Central memory CD8-positive, alpha-beta T cell (primary cell): Measurements from ENCODE around the gene CEP131.

Experiments used
- ATAC-seq: fragments of 150-1000 bp; cut with Tn5 transposase; replicated peaks from 2 replicates; pipeline ENCODE4 v1.10.0; 2022; ENCODE audit warnings: mild to moderate bottlenecking, moderate FRiP score, moderate number of reproducible peaks; ENCODE audit not compliant: poor library complexity, severe bottlenecking; ENCODE audit errors: extremely low read depth
- DNase-seq, 2 donors: peaks; one replicate each; pipeline ENCODE4 v3.0.0; 2021; ENCODE audit warnings: low spot score in 2 of 2
- H3K27ac Mint-ChIP-seq: one replicate; pipeline ENCODE4 v1.8.0; 2022; ENCODE audit warnings: low read depth, mild to moderate bottlenecking, moderate library complexity, mixed read lengths
- H3K27me3 Mint-ChIP-seq: one replicate; pipeline ENCODE4 v1.8.0; 2022; ENCODE audit warnings: mixed read lengths
- H3K36me3 Mint-ChIP-seq: one replicate; pipeline ENCODE4 v1.8.0; 2022; ENCODE audit warnings: mild to moderate bottlenecking, moderate library complexity, mixed read lengths; ENCODE audit not compliant: insufficient read depth
- H3K4me1 Mint-ChIP-seq: one replicate; pipeline ENCODE4 v1.8.0; 2022; ENCODE audit warnings: mixed read lengths
- H3K4me3 Mint-ChIP-seq: one replicate; pipeline ENCODE4 v1.8.0; 2022; ENCODE audit warnings: mild to moderate bottlenecking, moderate library complexity, mixed read lengths
- H3K9me3 Mint-ChIP-seq: one replicate; pipeline ENCODE4 v1.8.0; 2022; ENCODE audit warnings: mixed read lengths

The CEP131 gene

DNA sequence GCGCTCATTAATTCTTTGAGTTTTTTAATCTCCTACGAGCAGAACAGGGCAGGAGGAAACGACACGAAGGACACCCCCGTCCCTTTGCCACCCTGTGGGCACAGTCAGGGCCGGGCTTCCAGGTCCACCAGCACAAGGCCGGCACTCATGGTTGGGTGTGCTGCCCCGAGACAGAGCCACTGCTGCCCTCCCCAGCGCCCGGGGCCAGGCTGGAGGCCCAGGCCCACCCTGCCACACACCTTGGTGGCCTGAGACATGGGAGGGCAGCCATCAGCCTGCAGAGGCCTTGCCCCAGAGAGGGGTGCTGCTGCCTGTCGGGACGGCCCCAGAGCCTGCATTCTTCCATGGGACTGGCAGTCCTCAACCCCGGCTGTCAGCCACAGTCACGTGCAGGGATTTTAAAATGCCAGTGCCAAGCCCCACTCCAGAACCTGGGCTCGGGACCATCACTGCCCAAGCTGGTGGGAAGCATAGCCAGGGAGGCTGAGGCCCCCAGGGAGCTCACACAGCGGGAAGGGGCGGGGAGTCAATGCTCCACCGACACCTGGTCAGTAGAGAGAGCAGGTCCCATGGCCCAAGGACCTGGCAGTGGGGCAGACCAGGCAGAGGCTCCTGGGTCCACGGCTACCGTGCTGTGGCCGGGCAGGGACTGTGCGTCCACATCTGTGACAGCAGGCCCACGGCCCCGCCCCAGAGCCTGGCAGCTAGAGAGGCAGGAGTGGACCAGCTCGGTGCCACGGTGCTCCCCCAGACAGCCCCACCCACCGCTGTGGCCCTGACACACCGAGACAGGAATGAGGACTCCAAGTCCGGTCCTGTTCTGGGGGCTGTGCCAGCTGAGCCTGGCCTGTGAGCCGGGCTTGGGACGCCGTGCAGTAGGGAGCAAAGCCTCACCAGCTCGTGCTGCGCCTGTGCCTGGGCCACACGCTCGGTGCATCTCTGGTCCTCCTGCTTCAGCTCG is 27.5 kb downstream of the CEP131 start:
- Mint-ChIP-seq H3K27me3 (no peaks in the 10 kb centered on the region), H3K36me3 (peaks cover 1% of the 10 kb centered on the region), H3K9me3 (no peaks in the 10 kb centered on the region), H3K4me1 (no peaks in the 10 kb centered on the region), H3K27ac (no peak overlapping the region), H3K4me3 (no peak overlapping the region)
- DNase-seq: no peak
- no peak for ATAC-seq

GRCh38 chr17:81194225-81194760 is 28.5 kb downstream of the CEP131 start:
- Mint-ChIP-seq H3K27me3 (no peaks in the 10 kb centered on the region), H3K4me1 (no peaks in the 10 kb centered on the region), H3K4me3 (no peak overlapping the region), H3K27ac (no peak overlapping the region), H3K9me3 (no peaks in the 10 kb centered on the region), H3K36me3 (peaks cover 2% of the 10 kb centered on the region)
- ATAC-seq (no peak), DNase-seq (no peak)

DNA sequence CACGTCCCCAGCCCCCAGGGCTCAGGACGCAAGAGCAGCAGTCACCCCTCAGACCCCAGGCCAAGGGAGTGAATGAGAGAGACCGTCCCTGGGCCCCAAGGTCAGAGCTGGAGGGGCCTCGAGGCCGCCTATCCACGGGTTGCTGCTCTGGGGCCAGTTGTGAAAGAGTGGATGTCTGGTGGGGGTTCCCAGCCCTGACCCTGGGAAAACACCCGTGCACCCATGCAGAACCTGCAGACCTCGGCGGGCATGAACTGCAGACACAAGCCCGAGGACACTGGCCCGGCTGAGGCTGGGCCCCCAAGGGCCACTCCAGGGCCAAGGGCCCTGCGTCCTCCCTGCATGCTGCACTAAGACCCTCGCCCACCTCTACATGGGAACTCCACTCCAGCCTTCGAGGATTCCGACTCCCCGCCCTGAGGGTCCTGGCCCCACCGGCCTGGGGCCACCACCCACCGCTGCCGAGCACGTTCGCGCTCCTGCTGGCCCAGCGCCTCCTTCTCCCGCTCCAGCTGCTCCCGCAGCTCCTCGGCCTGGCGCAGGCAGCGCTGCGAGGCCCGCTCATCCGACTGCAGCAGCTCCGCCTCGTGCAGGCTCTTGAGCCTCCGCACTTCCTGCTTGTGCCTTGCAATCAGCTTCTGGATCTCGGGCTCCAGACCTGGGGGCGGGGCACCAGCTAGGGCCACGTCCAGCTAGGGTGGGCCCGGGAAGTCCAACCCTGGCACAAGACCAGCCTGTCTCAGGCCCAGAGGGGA is 29.1 kb downstream of the CEP131 start:
- H3K36me3 Mint-ChIP-seq: peaks cover 4% of the 10 kb centered on the region
- H3K4me3 Mint-ChIP-seq: no peak overlapping the region
- H3K27me3 Mint-ChIP-seq: no peaks in the 10 kb centered on the region
- H3K4me1 Mint-ChIP-seq: no peaks in the 10 kb centered on the region
- no peak for ATAC-seq
- H3K27ac Mint-ChIP-seq: no peak overlapping the region
- no peaks in the 10 kb centered on the region for H3K9me3 Mint-ChIP-seq
- no peak for DNase-seq

- Mint-ChIP-seq H3K36me3 (peaks cover 4% of the 10 kb centered on the region), H3K27ac (no peak overlapping the region), H3K27me3 (no peaks in the 10 kb centered on the region), H3K9me3 (no peaks in the 10 kb centered on the region), H3K4me1 (no peaks in the 10 kb centered on the region), H3K4me3 (no peak overlapping the region)
- no peak for DNase-seq
- no peak for ATAC-seq
Measured at GRCh38 chr17:81193051-81193410, 29.7 kb downstream of the CEP131 start.

- Mint-ChIP-seq H3K36me3 (peaks cover 4% of the 10 kb centered on the region), H3K27me3 (no peaks in the 10 kb centered on the region), H3K27ac (no peak overlapping the region), H3K9me3 (no peaks in the 10 kb centered on the region), H3K4me3 (no peak overlapping the region), H3K4me1 (no peaks in the 10 kb centered on the region)
- ATAC-seq: no peak
- no peak for DNase-seq
Measured at GRCh38 chr17:81192386-81193050, 30.2 kb downstream of the CEP131 start.

GRCh38 chr17:81191646-81192045 is 31.1 kb downstream of the CEP131 start:
- no peaks in the 10 kb centered on the region for H3K4me1 Mint-ChIP-seq
- H3K27ac Mint-ChIP-seq: no peak overlapping the region
- H3K36me3 Mint-ChIP-seq: peaks cover 4% of the 10 kb centered on the region
- H3K4me3 Mint-ChIP-seq: no peak overlapping the region
- DNase-seq (no peak), ATAC-seq (no peak)
- H3K9me3 Mint-ChIP-seq: no peaks in the 10 kb centered on the region
- H3K27me3 Mint-ChIP-seq: no peaks in the 10 kb centered on the region

DNA sequence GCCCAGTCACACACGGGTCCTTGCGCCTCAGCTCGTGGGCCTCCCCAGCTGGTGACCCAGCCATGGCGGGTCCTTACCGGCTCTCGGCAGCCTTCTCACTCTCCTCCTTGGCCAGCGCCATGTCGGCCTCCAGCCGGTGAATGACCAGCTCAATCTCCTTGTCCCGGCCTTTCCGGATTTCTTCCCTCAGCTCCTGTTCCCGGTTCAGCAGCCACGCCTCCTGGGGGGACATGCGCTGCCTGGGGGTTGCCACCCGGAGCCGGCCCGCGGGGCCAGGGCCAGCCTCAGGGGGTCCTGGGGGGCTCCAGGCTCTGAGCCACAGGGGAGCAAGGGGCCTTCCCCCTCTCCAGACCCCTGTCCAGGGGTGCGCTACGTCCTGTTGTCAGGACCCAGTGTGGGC is 31.6 kb downstream of the CEP131 start:
- DNase-seq (no peak), ATAC-seq (no peak)
- Mint-ChIP-seq H3K4me1 (no peaks in the 10 kb centered on the region), H3K36me3 (peaks cover 4% of the 10 kb centered on the region), H3K4me3 (no peak overlapping the region), H3K27ac (no peak overlapping the region), H3K9me3 (no peaks in the 10 kb centered on the region), H3K27me3 (no peaks in the 10 kb centered on the region)

GRCh38 chr17:81190591-81190990 is 32.2 kb downstream of the CEP131 start:
- Mint-ChIP-seq H3K36me3 (peaks cover 4% of the 10 kb centered on the region), H3K27me3 (no peaks in the 10 kb centered on the region), H3K4me1 (no peaks in the 10 kb centered on the region), H3K27ac (no peak overlapping the region), H3K9me3 (no peaks in the 10 kb centered on the region), H3K4me3 (no peak overlapping the region)
- ATAC-seq (no peak), DNase-seq (no peak)

DNA sequence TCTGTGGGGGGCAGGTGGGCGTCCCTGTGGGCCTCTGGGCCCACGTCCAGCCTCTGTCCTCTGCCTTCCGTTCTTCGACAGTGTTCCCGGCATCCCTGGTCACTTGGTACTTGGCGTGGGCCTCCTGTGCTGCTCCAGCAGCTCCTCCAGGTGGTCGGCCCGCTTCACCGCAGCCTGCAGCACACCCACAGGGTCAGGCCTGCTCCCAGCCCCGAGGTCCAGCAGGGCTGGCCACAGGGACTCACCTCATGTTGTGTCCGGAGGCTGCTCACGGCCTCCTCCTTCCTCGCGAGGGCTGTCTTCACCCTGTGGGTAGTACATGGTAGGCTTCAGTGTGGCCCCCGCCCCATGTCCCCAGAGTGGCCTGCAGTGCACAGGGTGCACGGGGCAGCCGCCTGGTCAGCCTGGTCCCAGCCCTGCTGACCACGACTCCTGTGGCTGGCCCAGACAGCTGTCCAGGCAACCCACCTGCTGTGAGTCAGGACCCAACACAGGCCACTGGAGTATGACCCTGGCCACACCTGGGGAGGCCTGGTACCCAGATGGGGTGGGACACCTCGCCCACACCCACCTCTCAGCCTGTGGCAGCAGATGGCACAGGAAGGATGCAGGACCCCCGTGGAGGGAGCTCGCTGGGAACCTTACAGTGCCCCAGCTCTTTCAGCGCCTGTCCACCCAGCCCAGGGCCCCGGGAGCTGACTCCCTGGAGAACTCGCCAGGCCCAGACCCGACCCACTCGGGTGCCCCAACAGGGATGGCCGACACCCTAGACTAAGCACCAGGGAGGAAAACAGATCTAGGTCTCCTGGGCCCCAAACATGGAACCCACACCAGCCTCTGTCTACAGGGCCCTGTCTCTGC is 32.9 kb downstream of the CEP131 start:
- no peak overlapping the region for H3K4me3 Mint-ChIP-seq
- no peak for ATAC-seq
- DNase-seq: no peak
- H3K4me1 Mint-ChIP-seq: no peaks in the 10 kb centered on the region
- peaks cover 4% of the 10 kb centered on the region for H3K36me3 Mint-ChIP-seq
- H3K27me3 Mint-ChIP-seq: no peaks in the 10 kb centered on the region
- H3K27ac Mint-ChIP-seq: no peak overlapping the region
- no peaks in the 10 kb centered on the region for H3K9me3 Mint-ChIP-seq

GRCh38 chr17:81189016-81189415 is 33.7 kb downstream of the CEP131 start:
- Mint-ChIP-seq H3K4me3 (no peak overlapping the region), H3K27ac (peak overlapping the region; percentile 67), H3K27me3 (no peaks in the 10 kb centered on the region), H3K9me3 (no peaks in the 10 kb centered on the region), H3K4me1 (no peaks in the 10 kb centered on the region), H3K36me3 (peaks cover 4% of the 10 kb centered on the region)
- no peak for DNase-seq
- no peak for ATAC-seq

GRCh38 chr17:81188491-81188840 is 34.3 kb downstream of the CEP131 start:
- no peak for ATAC-seq
- H3K9me3 Mint-ChIP-seq: no peaks in the 10 kb centered on the region
- no peak for DNase-seq

More at GRCh38 chr17:81188491-81188840, 34.3 kb downstream of the CEP131 start:
- H3K4me3 Mint-ChIP-seq: no peak overlapping the region
- peaks cover 3% of the 10 kb centered on the region for H3K36me3 Mint-ChIP-seq
- H3K4me1 Mint-ChIP-seq: no peaks in the 10 kb centered on the region
- H3K27ac Mint-ChIP-seq: no peak overlapping the region
- H3K27me3 Mint-ChIP-seq: no peaks in the 10 kb centered on the region
